GM19463 (cell line): ENCODE data around the gene CMBL.
"Not testable (repeated sequence)": the region's sequence is repeated elsewhere in the genome, so short reads cannot be mapped to it uniquely, and the experiment has no call there.

ENCODE experiments used
- ATAC-seq: cut with Tn5 transposase; IDR thresholded peaks from one replicate; pipeline ENCODE4 v1.9.1; 2021; ENCODE audit warnings: mild to moderate bottlenecking, moderate library complexity; ENCODE audit not compliant: unreplicated experiment

Gene CMBL

DNA sequence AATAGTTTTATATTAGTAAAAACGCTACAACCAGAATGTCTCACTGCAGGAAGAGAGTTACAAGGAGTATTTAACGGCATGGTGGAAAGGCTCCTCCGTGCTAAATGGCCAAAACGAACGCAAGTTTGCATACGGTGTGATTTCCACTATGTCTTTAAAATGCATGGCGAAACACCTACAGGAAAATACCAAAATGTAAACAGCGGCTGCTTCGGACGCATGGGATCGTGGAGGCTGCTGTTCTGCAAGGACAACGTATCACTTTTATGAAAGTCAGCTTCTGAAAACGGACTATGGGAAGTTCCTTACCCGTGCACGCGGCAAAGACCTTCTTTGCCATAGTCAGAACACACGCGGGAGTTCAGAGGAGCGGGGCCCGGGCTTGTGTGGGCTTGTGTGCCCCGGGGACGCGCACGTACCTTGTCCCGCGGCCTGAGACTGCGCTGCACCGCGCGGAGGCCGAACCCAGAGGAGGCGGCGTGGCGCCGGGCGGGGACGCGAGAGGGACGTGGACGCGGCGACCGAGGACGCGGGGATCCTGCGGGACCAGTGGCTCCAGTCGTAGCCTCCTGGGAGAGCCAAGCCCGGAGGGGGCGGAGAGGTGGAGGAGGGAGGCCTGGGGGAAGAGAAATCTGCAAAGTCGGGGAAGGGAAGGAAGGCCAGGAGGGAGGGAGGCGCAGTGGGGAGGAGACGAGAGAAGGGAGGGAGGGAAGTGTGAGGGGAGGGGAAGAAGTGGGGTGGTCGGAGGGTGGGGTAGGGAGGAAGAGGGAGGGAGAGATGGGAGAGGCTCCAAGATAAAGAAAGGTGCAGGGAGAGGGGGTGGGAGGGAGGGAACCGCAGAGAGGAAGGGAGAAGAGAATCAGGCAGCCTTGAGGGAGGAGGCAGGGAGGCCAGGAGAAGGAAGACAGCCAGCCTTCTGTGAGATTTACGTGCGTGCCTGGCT lies at the start of gene CMBL:
CMBL (minus strand) TSS at position 697 of the 943 bp plus-strand sequence. CDS start 17,140 bp downstream, outside the sequence.
- peak; percentile 88 for ATAC-seq

DNA sequence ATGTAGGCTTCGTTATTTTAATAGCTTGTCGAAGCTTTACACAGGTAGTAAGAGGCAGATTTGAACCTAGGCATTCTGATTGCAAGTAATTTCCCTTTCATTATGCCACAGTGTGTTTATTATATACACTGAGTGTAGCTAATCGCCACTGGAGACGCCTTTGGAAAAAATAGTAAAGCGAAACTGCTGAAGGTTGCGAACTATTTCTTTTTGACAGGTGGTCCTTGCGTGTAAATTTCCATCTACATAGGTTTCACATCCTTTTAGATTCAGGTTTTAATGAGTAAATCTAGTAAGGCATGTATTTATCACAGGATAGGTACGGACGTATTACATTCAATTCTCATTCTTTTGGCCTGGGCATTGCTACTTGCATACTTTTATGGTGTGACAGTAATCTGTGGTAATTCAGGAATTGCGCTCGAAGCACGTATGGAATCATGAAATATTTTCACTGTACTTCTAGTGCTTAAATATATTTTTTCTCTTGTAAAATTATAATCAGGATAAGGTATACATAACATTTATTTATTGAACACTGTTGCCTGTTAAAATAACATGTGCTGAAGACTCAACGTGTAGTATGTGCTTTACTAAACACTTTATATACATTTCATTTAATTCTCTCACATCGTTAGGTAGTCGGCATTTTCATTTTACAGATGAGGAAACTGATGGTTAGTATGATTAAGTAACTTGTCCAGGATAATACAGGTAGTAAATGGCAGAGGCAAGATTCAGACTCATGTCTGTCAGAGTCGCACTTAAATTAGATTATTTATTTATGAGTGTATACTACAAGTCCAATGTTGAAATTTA lies 47.6 kb upstream of the CMBL start:
- no peak for ATAC-seq

DNA sequence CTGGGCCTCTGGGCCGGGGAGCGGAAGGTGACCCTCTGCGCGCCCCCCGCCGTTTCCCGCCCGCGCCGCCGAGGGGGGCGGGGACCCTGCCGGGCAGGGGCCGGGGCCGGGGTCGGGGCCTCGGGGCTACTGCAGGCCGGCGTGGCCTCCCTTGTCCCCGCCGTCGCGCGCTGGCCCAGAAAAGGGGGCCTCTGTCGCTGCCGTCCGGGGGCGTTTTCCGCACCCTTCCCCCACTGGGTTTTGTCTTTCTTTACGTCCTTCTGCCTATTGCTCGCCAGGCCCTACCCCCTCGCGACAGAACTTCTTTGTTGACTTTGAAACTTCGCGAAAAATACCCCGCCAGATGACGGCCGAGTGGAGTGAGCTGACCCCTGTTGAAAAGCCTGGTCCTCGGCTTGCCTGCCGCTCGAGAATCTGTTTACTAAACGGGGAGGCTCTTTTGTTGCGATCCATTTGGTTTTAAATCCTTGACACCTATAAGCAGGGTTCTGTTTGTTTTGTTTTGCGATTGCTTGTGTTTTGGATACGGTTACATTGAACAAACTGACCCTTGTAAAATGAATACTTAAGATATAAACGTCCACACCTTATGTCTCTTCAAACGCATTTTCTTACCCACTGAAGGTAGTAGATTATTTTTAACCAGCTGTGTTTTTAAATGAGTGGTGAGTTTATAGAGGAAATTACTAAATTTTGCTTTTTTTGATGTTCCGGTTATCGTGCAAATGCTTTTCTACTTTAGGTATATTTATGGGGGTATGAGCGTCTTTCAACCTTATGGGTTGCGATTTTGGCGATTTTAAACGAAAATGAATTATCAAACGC lies 46.6 kb upstream of the CMBL start:
- ATAC-seq: peak; percentile 17

DNA sequence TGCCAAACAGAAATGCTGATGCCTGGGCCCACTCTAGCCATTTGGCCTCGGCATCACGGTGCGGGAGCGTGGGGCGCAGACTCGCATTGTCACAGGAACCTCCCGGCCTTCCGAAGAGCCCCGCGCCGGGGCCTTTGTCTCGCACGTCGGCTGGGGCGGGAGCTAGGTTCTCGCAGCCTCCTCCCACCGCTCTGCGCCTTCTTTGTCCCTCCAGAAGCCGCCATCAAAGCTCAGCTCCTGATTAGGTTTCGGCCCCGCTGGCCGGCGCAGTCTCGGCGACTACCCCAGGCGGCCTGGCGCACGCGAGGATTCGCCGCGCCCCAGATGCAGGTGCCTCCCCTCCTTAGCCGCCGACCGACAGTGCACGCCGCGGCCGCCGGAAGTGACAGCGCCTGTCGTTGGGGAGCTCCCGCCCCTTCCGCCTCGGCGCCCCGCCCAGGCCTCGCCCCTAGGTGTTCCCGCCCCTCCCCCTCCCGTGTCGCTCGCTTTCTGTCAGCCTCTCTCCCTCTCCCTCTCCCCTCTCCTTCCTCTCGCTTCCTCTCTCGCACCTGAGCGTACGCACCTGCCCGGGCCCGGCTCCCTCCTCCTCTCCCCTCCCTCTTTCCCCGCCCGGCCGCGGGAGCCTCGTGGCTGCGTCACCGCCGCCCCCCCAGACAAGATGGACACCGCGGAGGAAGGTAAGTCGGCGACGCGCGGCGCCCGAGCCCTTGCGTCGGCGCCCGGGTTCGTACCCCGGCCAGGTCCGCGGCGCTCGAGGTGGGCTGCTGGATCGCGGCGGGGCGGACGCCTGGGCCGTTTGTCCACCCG lies 45.7 kb upstream of the CMBL start, which contains the start of gene MARCHF6:
MARCHF6 (plus strand) TSS at position 455 of the 807 bp plus-strand sequence; CDS start at position 659, 204 bp downstream.
- ATAC-seq: peak; percentile 85

DNA sequence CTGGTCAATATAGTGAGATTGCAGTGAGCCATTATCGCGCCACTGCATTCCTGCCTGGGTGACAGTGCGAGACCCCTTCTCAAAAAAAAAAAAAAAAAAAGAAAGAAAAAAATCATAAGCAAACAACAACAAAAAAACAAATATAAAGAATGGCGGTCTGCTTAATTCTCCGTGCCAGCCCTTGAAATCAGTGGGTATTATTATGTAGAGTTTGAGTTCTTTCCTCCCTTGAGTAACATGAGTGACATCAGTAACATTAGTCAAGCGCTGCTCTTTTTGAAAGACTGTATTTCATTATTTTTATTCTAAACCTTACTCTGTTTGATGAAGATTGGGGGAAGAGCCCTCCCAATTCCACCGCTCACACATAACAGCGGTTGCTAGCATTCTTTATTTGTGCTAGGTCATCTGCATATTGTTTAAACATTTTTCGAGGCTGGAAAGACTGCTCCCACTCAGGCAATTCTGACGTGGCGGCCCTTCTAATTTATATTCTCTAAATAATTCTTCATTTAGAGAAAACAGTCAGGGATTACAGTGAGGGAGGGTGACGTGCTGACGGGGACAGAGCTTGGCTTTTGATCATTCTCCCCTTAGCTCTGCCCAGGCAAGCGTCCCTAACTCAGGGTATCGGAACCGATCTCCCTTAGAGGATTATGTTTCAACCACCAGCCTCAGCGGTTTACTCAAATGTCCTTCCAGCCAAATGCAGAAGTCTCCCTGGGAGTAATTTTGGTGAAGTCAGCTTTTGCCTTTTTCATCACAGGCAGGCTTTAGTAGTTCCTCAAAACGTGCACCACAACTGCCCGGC lies 44.9 kb upstream of the CMBL start:
- peak; percentile 10 for ATAC-seq

DNA sequence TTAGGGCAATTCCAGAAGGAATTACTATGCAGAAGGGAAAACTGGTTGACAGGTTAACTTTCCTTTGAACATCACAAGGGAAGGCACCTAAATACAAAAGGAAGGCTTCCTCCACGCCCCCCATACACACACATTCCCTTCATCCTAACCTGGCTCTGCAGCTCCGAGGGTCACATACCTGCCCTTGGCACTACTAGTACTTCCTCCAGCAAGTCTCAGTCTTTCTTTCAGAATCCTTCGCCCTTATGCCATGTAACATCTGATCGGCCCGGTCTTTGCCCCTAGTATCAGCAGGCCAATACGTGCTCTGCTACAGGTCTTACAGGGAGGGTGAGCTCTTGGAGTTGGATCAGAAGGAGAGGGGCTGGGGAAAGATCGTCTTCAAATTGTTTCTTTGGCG lies 44.2 kb upstream of the CMBL start:
- no peak for ATAC-seq

DNA sequence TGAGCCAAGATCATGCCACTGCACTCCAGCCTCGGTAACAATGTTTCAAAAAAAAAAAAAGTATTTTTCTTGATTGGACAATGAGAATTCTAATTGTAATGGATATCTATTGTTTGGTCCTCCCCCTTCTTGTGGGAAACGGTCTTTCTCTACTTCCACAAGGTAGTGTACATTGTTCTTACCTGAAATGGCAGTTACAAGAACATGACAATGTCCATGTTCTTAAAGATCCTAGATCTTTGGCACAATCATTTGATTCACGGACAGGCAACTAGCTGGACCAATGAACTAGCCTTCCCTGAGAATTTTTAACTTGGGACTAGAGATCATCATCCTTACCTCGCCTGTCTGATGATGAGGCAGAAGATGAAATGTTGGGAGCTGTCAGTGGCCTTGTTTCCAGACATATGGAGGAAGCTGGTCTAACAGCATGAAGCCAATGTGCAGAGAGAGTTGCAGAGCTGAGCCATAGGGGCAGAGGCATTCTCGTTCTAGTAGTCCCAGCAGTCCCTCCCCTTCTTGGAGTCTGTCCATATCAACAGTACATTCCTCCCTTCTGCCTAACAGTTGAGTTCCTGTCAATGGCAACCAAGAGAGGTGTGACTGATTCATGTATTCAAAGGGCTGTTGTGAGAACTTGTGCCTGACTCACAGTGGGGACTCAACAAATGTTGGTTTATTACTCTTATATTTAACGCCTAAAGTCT lies 43.6 kb upstream of the CMBL start:
- no peak for ATAC-seq

DNA sequence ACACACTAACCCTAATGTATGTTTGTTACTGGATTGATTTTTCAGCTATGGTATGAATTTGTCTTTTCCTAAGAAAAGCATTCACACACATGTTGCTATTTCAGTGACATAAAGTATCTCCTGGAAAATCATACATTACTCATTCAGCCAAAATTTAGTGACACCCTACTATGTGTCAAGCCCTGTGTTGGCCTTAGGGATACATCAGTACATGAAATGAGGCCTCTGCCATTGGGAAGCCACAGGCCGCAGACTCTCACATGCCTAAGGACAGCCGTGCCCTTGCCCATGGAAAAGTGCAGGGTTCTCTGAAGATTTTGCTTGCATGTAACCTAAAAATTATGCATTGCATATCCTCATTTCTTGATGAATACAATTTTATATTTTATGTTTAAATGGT lies 40.6 kb upstream of the CMBL start:
- no peak for ATAC-seq

DNA sequence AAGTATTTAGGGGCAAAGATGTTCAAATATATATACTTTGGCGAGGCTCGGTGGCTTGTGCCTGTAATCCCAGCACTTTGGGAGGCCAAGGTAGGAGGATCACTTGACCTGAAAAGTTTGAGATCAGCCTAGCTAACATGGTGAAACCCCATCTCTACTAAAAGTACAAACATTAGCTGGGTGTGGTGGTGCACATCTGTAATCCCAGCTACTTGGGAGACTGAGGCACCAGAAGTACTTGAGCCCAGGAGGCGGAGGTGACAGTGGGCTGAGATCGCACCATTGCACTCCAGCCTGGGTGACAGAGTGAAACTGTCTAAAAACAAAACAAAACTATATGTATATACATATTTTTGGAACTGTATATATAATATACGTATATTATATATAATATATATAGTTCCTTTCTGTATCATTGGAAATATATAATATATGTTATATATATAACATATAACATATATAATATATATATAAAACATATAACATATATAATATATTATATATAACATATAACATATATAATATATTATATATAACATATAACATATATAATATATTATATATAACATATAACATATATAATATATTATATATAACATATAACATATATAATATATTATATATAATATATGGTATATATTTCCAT lies 36.9 kb upstream of the CMBL start:
- not testable (repeated sequence) for ATAC-seq

DNA sequence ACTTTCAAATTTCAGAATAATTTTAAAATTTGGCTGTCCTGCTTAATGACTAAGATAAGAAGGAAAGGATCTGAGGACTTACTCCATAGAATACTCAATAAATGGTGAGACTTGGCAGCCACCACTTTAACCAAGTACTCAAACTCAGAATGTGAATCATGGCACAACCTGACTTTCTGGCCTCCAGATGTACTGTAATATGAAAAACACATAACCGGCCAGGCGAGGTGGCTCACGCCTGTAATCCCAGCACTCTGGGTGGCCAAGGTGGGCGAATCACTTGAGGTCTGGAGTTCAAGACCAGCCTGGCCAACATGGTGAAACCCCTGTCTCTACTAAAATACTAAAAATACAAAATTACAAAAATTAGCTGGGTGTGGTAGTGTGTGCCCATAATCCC lies 35.8 kb upstream of the CMBL start:
- ATAC-seq: no peak

DNA sequence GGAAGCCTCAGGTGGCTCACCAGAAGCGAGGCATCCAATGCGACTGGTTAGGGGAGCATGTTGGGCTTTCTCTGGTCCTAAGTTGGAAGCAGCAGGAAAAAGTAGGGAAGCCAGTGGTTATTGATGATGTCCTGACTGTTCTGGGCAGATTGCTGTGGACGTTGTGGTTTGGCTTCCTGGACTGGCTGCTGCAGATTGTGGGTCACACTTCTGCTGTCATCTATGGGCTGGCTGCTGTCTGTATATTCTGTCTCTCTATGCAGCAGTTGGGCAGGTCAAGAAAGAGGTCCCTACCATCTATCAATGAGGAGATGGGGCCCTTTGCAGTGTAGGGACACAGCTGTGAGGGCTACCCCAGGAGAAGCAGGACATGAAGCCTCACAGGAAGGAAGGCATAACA lies 32.3 kb upstream of the CMBL start:
- no peak for ATAC-seq

DNA sequence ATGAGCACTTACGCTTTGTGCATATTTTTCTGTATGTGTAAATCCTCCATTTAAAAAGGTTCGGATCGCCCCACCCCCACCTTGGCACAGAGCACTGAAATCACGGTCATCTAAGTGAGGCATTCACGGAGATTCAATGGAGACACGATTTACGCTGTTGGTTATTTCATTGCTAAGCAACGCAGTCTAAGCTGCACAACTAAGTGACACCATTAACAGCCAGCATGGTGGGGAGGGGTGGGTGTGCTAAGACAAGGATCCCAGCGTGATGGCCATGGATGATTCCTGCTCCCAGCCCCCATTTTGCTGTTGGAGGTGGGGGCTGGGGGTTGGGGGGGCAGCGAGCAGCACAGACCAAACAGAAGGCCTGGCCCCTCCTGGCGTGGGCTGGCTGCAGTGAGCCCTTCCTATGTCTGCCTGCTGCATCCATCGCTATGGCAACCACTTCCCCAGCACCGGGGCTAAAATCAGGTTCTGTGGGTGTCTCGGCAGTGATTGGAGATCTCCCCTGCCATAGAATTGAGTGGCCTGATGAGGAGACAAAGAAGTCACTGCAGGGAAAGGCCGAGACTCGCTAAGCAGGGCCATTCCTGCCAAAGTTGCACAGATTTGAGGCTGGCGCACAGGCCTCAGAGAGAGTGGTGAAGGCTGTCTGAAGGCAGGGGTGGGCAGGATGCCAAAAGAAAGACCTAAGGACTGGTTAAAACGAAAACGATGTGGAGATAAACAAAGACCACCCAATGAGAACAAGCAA lies 31.5 kb upstream of the CMBL start:
- no peak for ATAC-seq

DNA sequence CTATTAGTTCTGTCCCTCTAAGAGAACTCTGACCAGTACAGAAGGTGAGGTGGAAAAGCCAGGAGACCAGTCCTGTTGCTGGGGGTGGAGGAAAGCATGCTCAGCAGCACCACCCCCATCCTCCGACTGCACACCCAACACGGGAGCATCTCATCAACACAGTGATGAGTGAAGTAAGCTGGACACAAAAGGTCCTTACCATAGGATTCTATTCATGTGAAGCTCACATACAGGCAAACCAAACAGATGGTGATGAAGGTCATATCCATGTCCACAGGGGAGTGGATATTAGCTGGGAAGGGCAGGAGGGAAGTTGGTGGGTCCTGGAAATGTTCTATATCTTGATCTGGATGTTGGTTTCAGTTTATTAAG lies 31.0 kb upstream of the CMBL start:
- ATAC-seq: no peak

DNA sequence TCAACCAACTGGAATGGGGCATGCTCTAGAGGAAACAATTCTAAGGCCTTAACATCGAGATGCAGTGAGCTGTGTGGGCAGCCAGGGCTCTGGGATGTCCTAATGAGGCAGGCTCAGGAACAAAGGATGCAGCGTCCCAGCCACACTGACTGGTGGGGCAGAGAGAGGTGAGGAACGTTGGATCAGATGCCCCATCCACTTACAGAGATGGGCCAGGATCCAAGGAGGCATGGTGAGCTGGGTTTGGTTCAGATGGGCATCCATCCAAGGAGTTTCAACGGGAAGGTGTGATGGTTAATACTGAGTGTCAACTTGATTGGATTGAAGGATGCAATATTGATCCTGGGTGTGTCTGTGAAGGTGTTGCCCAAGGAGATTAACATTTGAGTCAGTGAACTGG lies 30.3 kb upstream of the CMBL start:
- ATAC-seq: no peak

DNA sequence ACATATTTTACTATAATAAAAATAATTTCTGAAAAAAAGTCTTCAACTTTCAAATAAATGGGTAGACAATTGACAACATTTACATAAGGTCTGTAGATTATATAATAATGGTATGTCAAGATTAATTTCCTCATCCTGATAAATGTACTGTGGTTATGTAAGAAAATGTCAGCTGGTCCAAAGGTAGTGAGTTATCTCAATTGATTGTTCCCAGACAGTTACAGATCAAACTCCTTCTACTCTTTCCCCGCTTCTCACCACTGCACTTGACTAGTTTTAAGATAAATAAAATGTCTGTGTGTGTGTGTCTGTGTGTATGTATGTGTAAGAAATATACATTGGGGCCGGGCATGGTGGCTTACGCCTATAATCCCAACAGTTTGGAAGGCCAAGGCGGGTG lies 29.4 kb upstream of the CMBL start:
- ATAC-seq: no peak

DNA sequence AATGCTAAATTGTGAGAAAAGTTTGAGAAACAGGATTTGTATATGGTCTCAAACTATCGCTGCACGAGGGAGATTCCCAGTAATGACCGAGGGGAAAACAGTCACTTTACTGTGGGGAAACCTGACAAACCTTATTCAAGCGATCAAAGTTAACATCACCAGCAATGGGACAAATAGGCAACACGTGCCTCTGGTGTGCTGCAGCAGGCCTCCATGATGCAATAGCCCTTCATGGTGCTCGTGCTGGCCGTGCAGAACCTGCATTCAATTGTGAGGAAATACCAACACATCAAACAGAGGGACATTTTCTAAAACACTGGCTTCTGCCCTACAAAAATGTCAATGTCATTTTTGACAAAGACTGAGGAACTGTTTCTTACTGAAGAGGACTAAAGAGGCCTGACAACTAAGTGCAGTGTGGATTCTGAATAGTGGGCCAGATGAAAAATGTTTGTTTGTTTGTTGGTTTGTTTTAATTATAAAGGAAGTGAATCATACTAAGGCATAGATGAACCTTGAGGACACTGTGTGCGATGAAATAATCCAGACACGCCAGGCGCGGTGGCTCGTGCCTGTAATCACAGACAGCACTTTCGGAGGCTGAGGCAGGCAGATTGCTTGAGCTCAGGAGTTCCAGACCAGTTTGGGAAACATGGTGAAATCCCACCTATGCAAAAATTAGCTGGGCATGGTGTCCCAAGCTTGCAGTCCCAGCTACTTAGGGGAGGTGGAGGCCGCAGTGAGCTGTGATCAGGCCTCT lies 28.2 kb upstream of the CMBL start:
- ATAC-seq: no peak

DNA sequence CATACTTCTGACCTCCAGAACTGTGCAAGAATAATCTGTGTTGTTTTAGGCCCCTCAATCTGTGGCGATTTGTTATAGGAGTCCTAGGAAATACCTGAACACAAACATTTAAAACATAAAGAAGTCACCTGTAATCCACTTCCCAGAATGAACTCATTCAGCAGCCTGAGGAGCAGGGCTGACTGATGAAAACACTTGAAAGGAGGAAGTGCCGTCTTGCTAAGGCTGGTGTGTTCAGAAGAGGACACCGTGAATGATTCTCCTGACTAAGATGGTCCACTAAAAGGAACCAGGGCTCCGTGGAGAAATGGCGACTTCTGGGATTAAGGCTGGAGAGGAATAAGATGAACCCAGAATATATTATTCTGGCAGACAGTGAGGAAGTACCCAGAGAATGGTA lies 27.1 kb upstream of the CMBL start:
- ATAC-seq: no peak
